SH-SY5Y (cell line): ENCODE results near the gene DNAH5.

Experiments used
- GATA2 ChIP-seq: IDR thresholded peaks from 2 replicates; pipeline ENCODE4 v1.6.1; 2011; ENCODE audit warnings: mild to moderate bottlenecking, low read depth, low read length
- GATA3 ChIP-seq: IDR thresholded peaks from 2 replicates; pipeline ENCODE4 v1.6.1; 2011; ENCODE audit warnings: low read depth, mild to moderate bottlenecking, low read length, moderate library complexity

DNA sequence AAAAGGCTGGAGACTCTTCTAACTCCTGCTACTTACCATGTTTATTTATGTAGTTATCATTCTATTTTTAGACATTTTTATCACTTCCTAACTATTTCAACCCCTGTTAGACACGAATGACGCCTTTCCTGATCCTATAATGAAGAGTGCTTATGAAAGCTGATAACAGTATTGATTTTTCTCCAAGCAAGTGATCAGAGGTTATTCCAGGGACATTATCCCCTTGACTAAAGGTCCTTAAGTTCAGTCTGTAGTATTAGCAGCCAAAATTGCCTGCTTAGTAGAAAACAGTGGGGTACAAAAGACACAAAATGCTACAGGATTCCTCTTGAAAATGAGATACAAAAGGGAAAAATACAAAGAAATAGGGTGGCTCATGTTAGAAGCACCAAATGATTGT, 235.6 kb downstream of the DNAH5 start:
- no peak for TF ChIP-seq GATA3
- no peak for TF ChIP-seq GATA2
